B cell (primary cell): Measurements from ENCODE around the gene WEE2. TPM values are rescaled to one million over a fixed set of nuclear protein-coding genes. Genes with fewer than 3 reads are reported as not detected.

Source experiments
- ATAC-seq: fragments of 200-7000 bp; cut with Tn5 transposase; one replicate; pipeline ENCODE4 v1.10.0; 2021; ENCODE audit warnings: low read depth, mild to moderate bottlenecking, moderate number of reproducible peaks, moderate library complexity
- CTCF ChIA-PET: fragments of 350-600 bp; sonication (Branson Sonifier 250); formaldehyde crosslinking; loops from one replicate; lab custom pipeline; 2021; ENCODE audit warnings: antibody characterized with exemption, inconsistent platforms; lab: Charles Lee
- POLR2A ChIA-PET: fragments of 350-600 bp; sonication (Branson Sonifier 250); formaldehyde crosslinking; loops from one replicate; lab custom pipeline; 2021; ENCODE audit warnings: antibody characterized with exemption; lab: Charles Lee
- DNase-seq: peaks from one replicate; pipeline ENCODE4 v3.0.0; 2013
- H2AFZ ChIP-seq: 2 replicates; pipeline ENCODE4 v1.6.1; 2012; ENCODE audit warnings: mild to moderate bottlenecking, low read depth, low read length; ENCODE audit not compliant: insufficient read depth, poor library complexity, severe bottlenecking
- H3K27ac ChIP-seq, 2 donors: 1 replicate in 1 of 2; 2 replicates in 1 of 2; pipeline ENCODE4 v1.5.1; 2012 to 2013; ENCODE audit warnings: low read length in 2 of 2, mild to moderate bottlenecking in 2 of 2, moderate library complexity in 1 of 2
- H3K27me3 ChIP-seq, 4 experiments: fragments of 200-600 bp in 1 of 4; sonication (generic) in 1 of 4; replicated peaks in 1 of 4; 1 replicate in 2 of 4; 2 replicates in 2 of 4; pipeline versions ENCODE4 v1.6.1 to v1.7.0; 2013 to 2016; ENCODE audit warnings: low read length in 3 of 4, mild to moderate bottlenecking in 2 of 4, mixed read lengths in 1 of 4, moderate library complexity in 1 of 4; ENCODE audit not compliant: insufficient read depth in 4 of 4, control insufficient read depth in 3 of 4; ENCODE audit errors: control extremely low read depth in 1 of 4
- H3K36me3 ChIP-seq, 2 experiments: replicated peaks in 1 of 2; 1 replicate in 1 of 2; 2 replicates in 1 of 2; pipeline versions ENCODE4 v1.6.1 to v1.7.1; 2013; ENCODE audit warnings: low read length in 1 of 2; ENCODE audit not compliant: insufficient read depth in 2 of 2, control insufficient read depth in 1 of 2; ENCODE audit errors: control extremely low read depth in 1 of 2, extremely low read depth in 1 of 2
- H3K4me1 ChIP-seq, 2 donors: fragments of 200-600 bp in 1 of 2; sonication (generic) in 1 of 2; 1 replicate in 1 of 2; 2 replicates in 1 of 2; pipeline versions ENCODE4 v1.5.1 to v1.6.1; 2013 to 2017; ENCODE audit warnings: low read length in 2 of 2; ENCODE audit not compliant: control insufficient read depth in 2 of 2, insufficient read depth in 2 of 2
- H3K4me2 ChIP-seq: replicated peaks from 2 replicates; pipeline ENCODE3; 2012; ENCODE audit warnings: mild to moderate bottlenecking, low read depth, low read length; ENCODE audit not compliant: poor library complexity, severe bottlenecking
- H3K4me3 ChIP-seq, 5 experiments: fragments of 200-600 bp in 1 of 5; sonication (generic) in 1 of 5; 1 replicate in 3 of 5; 2 replicates in 2 of 5; pipeline versions ENCODE4 v1.5.1 to v1.7.0; 2011 to 2016; ENCODE audit warnings: low read length in 4 of 5, mild to moderate bottlenecking in 4 of 5, low read depth in 2 of 5, control low read depth in 1 of 5, moderate library complexity in 1 of 5; ENCODE audit not compliant: insufficient read depth in 1 of 5; ENCODE audit errors: control extremely low read depth in 1 of 5, extremely low read depth in 1 of 5
- H3K79me2 ChIP-seq: fragments of 200-600 bp; sonication (generic); one replicate; pipeline ENCODE4 v1.6.0; 2016; ENCODE audit warnings: low read length; ENCODE audit not compliant: control insufficient read depth, insufficient read depth
- H3K9ac ChIP-seq: fragments of 200-600 bp; sonication (generic); 2 replicates; pipeline ENCODE4 v1.6.1; 2017; ENCODE audit warnings: mild to moderate bottlenecking, low read length, moderate library complexity
- H3K9me3 ChIP-seq, 3 donors: one replicate each; pipeline versions ENCODE4 v1.6.1 to v1.7.1; 2013; ENCODE audit warnings: low read length in 2 of 3; ENCODE audit not compliant: control insufficient read depth in 2 of 3, insufficient read depth in 1 of 3; ENCODE audit errors: control extremely low read depth in 1 of 3
- H4K20me1 ChIP-seq: 2 replicates; pipeline ENCODE4 v1.6.0; 2012; ENCODE audit warnings: mild to moderate bottlenecking, low read length; ENCODE audit not compliant: insufficient read depth, control insufficient read depth, poor library complexity, severe bottlenecking
- H3K27ac Mint-ChIP-seq: one replicate; pipeline ENCODE4 v1.8.0; 2021; ENCODE audit warnings: mixed read lengths
- H3K27me3 Mint-ChIP-seq: one replicate; pipeline ENCODE4 v1.8.0; 2021; ENCODE audit warnings: mixed read lengths
- H3K4me1 Mint-ChIP-seq: one replicate; pipeline ENCODE4 v1.8.0; 2021; ENCODE audit warnings: mixed read lengths
- H3K4me3 Mint-ChIP-seq: one replicate; pipeline ENCODE4 v1.8.0; 2021; ENCODE audit warnings: mixed read lengths
- H3K9me3 Mint-ChIP-seq: one replicate; pipeline ENCODE4 v1.8.0; 2022; ENCODE audit warnings: mixed read lengths; ENCODE audit not compliant: insufficient read depth
- EZH2 ChIP-seq: IDR thresholded peaks from 2 replicates; pipeline ENCODE4 v1.6.1; 2012; ENCODE audit warnings: borderline replicate concordance, low read depth, mild to moderate bottlenecking, moderate library complexity, low read length; ENCODE audit not compliant: insufficient read depth, poor library complexity, severe bottlenecking
- WGBS: methylation state at CpG from one replicate; pipeline ENCODE4 v1.1.5; 2013; ENCODE audit warnings: missing lambda C conversion rate; ENCODE audit not compliant: insufficient coverage; 5-methylcytosine and 5-hydroxymethylcytosine counted together
- intact Hi-C: fragments of 100-400 bp; cut with micrococcal nuclease; formaldehyde crosslinking; loops from one replicate; pipeline ENCODE4 v1.10.0; 2022
- polyA plus RNA-seq: library from polyadenylated mRNA; depleted of rRNA; stranded (reverse); fragments of >200 nt; gene quantifications from 2 replicates; pipeline ENCODE4 v1.2.3, GENCODE V29; 2012
- total RNA-seq, 2 donors: library from RNA; stranded (reverse); fragments of 120-200 nt in 1 of 2; gene quantifications; 1 replicate in 1 of 2; 2 replicates in 1 of 2; pipeline versions ENCODE4 v1.2.3 to v1.2.4, GENCODE V29; 2013 to 2022
- TF ChIP-seq, protein P1 (sequence below): fragments of 200-600 bp; IDR thresholded peaks from one replicate; pipeline ENCODE4 v1.8.0; 2022; ENCODE audit warnings: antibody characterized with exemption, mild to moderate bottlenecking

Gene WEE2
- total and polyA plus RNA-seq, 2 donors (not counting 1 experiment from before 2014, with no cell fraction given), result not detected

DNA sequence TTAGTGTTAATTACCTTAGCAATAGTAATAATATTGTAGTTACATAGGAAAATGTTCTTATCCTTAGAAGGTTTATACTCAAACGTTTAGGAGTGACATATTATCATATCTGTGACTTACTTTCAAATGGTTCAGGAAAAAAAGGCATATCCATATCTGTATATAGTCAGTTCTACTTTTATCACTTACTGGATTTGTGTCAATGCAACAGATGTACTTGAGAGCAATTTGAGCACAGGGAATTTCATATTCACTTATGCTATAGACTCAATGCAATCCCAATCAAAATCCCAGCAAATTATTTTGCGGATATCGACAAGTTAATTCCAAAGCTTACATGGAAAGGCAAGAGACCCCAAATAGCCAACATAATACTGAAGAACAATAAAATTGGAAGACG lies 16.2 kb upstream of the WEE2 start:
- H3K4me3 Mint-ChIP-seq, result no peak overlapping the region
- intact Hi-C loops, result no loop called here
- WGBS, result 92% methylated on average over 2 of the region's 4 CpGs
- Histone ChIP-seq H3K27ac (no peak overlapping the region), H2AFZ (no peak overlapping the region), H3K27me3 (no peaks in the 10 kb centered on the region), H3K9ac (no peak overlapping the region), H3K4me2 (no peak overlapping the region), H3K4me1 (peaks cover 7 to 13% of the 10 kb centered on the region in 2 donors), H4K20me1 (peaks cover 76% of the 10 kb centered on the region), H3K9me3 (no peaks in the 10 kb centered on the region), H3K4me3 (no peak overlapping the region), H3K79me2 (peaks cover 88% of the 10 kb centered on the region), H3K36me3 (peaks cover 0 to 9% of the 10 kb centered on the region in 2 experiments)
- H3K27me3 Mint-ChIP-seq, result no peaks in the 10 kb centered on the region
- peaks cover 42% of the 10 kb centered on the region for H3K4me1 Mint-ChIP-seq
- ATAC-seq (no peak), DNase-seq (no peak)
- H3K9me3 Mint-ChIP-seq, result no peaks in the 10 kb centered on the region
- TF ChIP-seq, protein P1, sequence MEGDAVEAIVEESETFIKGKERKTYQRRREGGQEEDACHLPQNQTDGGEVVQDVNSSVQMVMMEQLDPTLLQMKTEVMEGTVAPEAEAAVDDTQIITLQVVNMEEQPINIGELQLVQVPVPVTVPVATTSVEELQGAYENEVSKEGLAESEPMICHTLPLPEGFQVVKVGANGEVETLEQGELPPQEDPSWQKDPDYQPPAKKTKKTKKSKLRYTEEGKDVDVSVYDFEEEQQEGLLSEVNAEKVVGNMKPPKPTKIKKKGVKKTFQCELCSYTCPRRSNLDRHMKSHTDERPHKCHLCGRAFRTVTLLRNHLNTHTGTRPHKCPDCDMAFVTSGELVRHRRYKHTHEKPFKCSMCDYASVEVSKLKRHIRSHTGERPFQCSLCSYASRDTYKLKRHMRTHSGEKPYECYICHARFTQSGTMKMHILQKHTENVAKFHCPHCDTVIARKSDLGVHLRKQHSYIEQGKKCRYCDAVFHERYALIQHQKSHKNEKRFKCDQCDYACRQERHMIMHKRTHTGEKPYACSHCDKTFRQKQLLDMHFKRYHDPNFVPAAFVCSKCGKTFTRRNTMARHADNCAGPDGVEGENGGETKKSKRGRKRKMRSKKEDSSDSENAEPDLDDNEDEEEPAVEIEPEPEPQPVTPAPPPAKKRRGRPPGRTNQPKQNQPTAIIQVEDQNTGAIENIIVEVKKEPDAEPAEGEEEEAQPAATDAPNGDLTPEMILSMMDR, result no peak
- TF ChIP-seq EZH2, result no peak
- POLR2A ChIA-PET, result no interaction called here
- CTCF ChIA-PET, result no interaction called here
- H3K27ac Mint-ChIP-seq, result no peak overlapping the region

DNA sequence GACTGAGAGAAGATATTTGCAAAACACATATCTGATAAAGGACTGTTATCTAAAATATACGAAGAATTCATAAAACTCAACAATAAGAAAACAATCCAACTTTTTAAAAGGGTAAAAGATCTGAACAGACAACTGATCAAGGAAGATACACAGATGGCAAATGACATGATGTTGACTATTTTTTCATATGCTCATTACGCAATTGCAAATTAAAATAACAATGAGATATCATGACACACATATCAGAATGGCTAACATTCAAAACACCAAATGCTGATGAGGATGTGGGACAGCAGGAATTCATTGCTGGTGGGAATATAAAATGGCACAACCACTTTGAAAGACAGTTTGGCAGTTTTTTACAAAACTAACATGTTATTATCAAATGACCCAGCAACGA lies 15.1 kb upstream of the WEE2 start:
- 91% methylated on average over 1 of the region's 3 CpGs for WGBS
- peaks cover 70% of the 10 kb centered on the region for H4K20me1 ChIP-seq
- Mint-ChIP-seq H3K27me3 (no peaks in the 10 kb centered on the region), H3K9me3 (no peaks in the 10 kb centered on the region), H3K4me1 (peaks cover 53% of the 10 kb centered on the region), H3K27ac (no peak overlapping the region), H3K4me3 (no peak overlapping the region)
- peaks cover 0 to 10% of the 10 kb centered on the region in 2 experiments for H3K36me3 ChIP-seq
- no peak overlapping the region for H2AFZ ChIP-seq
- no peak for ATAC-seq
- ChIA-PET CTCF (no interaction called here), POLR2A (no interaction called here)
- no peak overlapping the region for H3K4me2 ChIP-seq
- TF ChIP-seq, protein P1, result no peak
- no peak for TF ChIP-seq EZH2
- DNase-seq, result no peak
- H3K27ac ChIP-seq, result no peak overlapping the region
- H3K4me1 ChIP-seq, result peaks cover 10 to 17% of the 10 kb centered on the region in 2 donors
- H3K27me3 ChIP-seq, result no peaks in the 10 kb centered on the region
- no peaks in the 10 kb centered on the region for H3K9me3 ChIP-seq
- no peak overlapping the region for H3K9ac ChIP-seq
- peaks cover 98% of the 10 kb centered on the region for H3K79me2 ChIP-seq
- no peak overlapping the region for H3K4me3 ChIP-seq
- intact Hi-C loops, result no loop called here
